HG03571 (cell line): ENCODE measurements around the gene PPP1R16B.
A peak's percentile ranks its signal among the peaks of the same experiment; 100 is the strongest.

ENCODE experiments used
- ATAC-seq: cut with Tn5 transposase; IDR thresholded peaks from one replicate; pipeline ENCODE4 v1.9.1; 2021; ENCODE audit not compliant: unreplicated experiment

The PPP1R16B gene

GRCh38 chr20:38873050-38873581 lies 67.6 kb downstream of the PPP1R16B start:
- ATAC-seq = peak; percentile 66

- ATAC-seq = no peak
These were observed 69.1 kb downstream of the PPP1R16B start for GRCh38 chr20:38874460-38875174.

GRCh38 chr20:38875175-38875993 lies 69.9 kb downstream of the PPP1R16B start:
- peak; percentile 44 for ATAC-seq

GRCh38 chr20:38877483-38877882 lies 72.0 kb downstream of the PPP1R16B start:
- no peak for ATAC-seq

GRCh38 chr20:38878866-38879265 lies 73.4 kb downstream of the PPP1R16B start:
- no peak for ATAC-seq

GRCh38 chr20:38880952-38881735 lies 75.6 kb downstream of the PPP1R16B start:
- ATAC-seq = no peak

- ATAC-seq = no peak
These were observed 76.4 kb downstream of the PPP1R16B start for GRCh38 chr20:38881806-38882440.

- no peak for ATAC-seq
These were observed 77.1 kb downstream of the PPP1R16B start for GRCh38 chr20:38882600-38882999.

- ATAC-seq = no peak
These were observed 77.8 kb downstream of the PPP1R16B start for GRCh38 chr20:38883081-38883980.

GRCh38 chr20:38883981-38884733 lies 78.7 kb downstream of the PPP1R16B start:
- ATAC-seq = no peak

- no peak for ATAC-seq
These were observed 79.9 kb downstream of the PPP1R16B start for GRCh38 chr20:38885357-38885756.

- ATAC-seq = no peak
These were observed 82.7 kb downstream of the PPP1R16B start for GRCh38 chr20:38888059-38888831.

- no peak for ATAC-seq
These were observed 83.6 kb downstream of the PPP1R16B start for GRCh38 chr20:38889050-38889449.

- no peak for ATAC-seq
These were observed 84.4 kb downstream of the PPP1R16B start for GRCh38 chr20:38889792-38890496.

GRCh38 chr20:38890497-38890818 lies 85.0 kb downstream of the PPP1R16B start:
- ATAC-seq = no peak

GRCh38 chr20:38892091-38892981 lies 86.8 kb downstream of the PPP1R16B start:
- ATAC-seq = peak; percentile 58

GRCh38 chr20:38893056-38893564 lies 87.6 kb downstream of the PPP1R16B start:
- peak; percentile 2 for ATAC-seq
